ENCODE results near the gene E4F1.

- no peak for TF ChIP-seq EZH2 (IDR thresholded peaks at IDR 0.05; ENCODE audit: insufficient read depth, poor library complexity, severe bottlenecking)
- TF ChIP-seq EZH2phosphoT487 (IDR thresholded peaks at IDR 0.05; ENCODE audit: insufficient read depth, low read depth) = no peak
These were observed 50.1 kb downstream of the E4F1 start for GRCh38 chr16:2273484-2273883.
